ENCODE measurements around the gene CFAP70. TPM values are rescaled to one million over a fixed set of nuclear protein-coding genes. Genes with fewer than 3 reads are reported as not detected.

CFAP70 gene
- polyA plus RNA-seq, 1 donor: 2.3 TPM

DNA sequence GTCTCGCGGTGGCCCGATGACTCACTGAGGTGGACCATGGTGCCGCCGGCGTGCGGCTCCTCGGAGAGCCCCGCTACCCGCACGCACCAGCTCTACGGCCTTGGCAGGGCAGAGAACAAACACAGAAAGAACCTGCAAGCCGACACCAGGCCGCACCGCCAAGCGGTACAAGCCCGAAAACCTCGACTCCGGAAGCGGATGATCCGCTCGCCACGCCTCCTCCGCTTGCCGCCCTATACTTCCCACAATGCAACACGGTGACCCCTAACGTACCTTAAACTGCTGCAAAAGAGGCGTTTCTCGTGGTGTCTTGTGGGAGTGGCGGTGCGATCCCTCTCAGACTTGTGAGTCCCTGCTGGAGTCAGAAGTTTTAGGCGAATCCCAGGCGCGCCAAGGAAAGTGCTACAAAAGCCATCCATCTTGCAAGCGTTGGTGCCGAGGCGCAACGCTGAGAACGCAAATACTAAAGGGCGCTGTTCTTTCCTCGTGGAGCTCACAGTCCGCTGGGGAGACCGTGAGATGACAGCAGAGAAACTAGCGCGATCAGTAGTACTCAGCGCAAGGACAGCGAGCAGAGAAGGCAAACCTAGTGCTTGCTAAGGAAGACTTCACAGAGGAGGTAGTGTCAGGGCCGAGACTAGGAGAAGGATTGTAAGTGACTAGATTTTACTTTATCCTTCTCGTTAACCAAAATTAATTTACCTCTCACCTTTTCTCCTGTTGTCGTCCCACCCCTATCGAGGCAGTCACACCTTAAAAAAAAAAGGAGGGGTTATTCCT lies 106.0 kb downstream of the CFAP70 start, which contains the start of gene MRPS16:
Gene MRPS16 (minus strand): TSS at position 200 of the 780 bp plus-strand sequence. CDS start 162 bp downstream, at position 38.
- DNase-seq (ENCODE audit: low read depth): peak; percentile 96

DNA sequence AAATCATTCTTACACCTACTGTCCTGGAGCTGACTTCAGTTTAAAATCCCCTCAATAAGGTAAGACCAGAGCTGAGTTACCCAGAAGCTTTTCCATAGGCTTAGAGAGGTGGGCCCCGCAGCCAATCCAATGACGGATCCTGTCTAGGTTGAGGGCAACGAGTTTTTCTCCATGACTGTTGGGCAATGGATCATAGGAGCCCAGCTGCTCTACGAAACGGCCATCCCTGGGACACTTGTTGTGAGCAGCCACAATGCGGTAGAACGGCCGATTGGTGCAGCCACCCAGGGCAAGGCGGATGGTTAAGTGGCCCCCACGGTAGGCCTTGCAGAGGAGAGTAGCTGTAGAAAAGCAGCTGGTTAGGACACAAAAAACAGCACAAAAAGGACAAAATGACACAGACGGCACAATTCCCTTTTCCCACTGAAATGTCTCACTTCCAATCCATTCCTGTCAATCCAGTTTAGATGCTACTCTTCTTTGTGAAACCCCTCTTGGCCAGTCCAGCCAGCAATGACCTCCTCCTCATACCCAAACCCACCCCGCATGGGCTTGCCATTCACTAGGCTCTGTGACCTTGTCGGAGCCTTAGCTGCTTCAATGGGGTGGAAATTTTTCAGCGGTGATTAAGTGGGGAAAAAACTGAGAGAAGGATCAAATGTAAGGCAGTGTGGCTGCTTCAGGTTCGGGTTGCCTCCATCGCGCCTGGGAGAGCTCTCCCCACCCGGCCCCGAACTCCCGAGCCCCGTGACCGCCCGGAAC lies 106.8 kb downstream of the CFAP70 start:
- no peak for DNase-seq (ENCODE audit: low read depth)

DNA sequence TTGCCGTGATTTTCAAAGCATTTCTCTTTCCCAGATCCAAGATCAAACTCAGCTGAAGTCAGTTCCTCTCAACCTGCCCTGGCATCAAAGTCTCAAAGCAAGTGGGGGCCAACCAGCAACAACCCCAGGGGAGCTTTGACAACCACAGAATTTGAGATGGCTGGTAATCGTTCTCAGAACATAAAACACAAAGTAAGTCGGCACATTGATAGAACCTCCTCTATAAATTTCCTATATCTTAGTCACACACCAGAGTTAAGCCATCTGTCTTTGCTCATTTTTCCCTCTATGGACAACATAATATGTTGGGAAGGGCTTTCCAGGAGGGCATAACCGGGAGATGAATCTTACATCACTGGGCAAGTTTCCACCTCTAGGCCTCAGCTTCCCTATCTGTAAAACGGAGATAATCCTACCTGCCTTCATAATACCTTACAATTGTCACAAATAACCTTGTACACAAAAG lies 110.4 kb downstream of the CFAP70 start:
- DNase-seq (ENCODE audit: low read depth): no peak

DNA sequence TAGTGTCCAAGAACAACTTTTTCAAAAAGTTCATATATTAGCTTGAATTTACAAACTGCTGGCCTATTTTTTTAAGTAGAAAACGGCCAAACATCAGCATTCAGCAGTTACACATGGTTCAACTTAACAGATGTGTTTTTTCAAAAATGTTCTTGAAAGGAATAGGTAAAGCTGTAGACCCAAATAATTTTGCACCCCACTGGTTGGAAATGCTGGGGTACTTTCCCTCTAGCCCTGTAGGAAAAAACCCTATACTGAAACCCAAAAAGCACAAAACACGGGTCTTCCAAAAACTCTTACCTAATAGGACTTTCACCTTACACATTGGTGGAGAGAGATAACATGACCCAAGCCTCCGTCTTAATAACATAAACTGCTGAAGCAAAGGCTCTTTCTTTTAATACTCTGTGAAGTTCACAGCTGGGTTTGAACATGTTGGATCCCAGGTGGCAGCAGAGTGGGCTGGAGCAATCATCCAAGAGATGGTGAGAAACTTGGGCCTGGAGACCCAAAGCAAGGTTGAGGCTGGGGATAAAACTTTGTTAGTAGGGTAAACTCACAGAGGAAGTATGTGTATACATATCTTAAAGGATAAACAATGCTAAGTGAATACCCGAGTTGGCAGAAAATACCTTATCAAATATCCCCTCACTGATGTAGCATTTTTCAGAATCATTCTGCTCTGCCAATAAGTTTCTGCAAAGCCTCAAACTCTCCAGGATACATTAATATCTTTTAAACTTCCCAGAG lies 111.0 kb downstream of the CFAP70 start:
- no peak for DNase-seq (ENCODE audit: low read depth)

DNA sequence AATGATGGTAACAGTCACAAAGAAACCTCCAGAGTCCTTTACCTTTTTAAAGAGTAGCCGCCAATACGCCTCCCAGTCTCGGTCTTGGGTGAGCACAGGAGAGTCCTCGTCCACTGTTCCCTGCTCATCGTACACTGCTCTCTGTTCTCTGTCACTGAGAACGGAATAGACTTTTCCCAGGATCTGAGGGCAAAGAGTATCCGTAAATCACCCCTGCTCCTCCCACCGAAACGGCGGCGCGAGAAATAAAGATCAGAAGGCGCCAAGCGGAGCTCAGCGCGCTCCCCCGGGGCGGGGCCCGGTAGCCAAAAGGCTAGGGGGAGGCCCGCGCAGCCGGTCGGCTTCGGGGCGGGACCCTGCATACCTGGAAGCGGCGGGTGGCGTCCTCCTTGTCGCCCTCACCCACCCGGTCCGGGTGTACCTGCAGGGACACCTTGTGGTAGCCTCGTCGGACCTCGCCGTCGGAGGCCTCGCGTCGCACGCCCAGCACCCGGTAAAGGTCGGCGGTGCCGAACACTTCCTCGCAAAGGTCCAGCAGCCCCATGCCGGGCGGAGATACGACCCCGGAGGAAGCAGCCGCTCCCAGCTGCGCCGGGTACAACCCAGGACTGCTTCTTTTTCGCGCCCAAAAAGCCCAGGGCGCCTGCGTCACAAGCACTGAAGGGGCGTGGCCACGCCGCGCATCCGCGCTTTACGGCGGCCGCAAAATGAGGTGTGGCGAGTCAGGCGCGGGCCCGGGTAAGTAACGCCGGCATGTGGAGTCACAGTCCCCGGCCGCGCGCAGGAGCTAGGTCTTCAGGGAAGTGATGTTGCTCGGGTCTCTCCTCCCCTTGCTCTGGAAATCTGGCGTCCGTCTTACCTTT lies 111.8 kb downstream of the CFAP70 start, which contains the start of gene DNAJC9:
Gene DNAJC9 (minus strand): TSS at position 610 of the 863 bp plus-strand sequence. CDS start 66 bp downstream, at position 544.
- peak; percentile 81 for DNase-seq (ENCODE audit: low read depth)

GRCh38 chr10:73246322-73246645 lies 112.4 kb downstream of the CFAP70 start:
- no peak for DNase-seq (ENCODE audit: low read depth)

GRCh38 chr10:73244866-73245477 lies 113.7 kb downstream of the CFAP70 start:
- no peak for DNase-seq (ENCODE audit: low read depth)

DNA sequence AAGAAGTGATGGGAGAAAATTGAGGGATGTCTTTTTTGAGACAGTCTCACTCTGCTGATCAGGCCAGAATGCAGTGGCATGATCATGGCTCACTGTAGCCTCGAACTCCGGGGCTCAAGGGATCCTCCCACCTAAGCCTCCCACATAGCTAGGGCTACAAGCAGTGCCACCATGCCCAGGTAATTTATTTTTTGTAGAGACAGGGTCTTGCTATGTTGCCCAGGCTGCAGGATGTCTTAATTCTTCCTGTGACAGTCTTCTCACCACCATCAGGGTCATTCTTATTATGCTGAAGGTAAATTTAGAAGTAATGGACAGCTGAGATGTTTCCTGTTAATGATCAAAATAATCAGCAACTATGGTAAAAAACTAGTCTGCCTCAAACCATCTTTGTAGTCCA lies 118.8 kb downstream of the CFAP70 start:
- no peak for DNase-seq (ENCODE audit: low read depth)

DNA sequence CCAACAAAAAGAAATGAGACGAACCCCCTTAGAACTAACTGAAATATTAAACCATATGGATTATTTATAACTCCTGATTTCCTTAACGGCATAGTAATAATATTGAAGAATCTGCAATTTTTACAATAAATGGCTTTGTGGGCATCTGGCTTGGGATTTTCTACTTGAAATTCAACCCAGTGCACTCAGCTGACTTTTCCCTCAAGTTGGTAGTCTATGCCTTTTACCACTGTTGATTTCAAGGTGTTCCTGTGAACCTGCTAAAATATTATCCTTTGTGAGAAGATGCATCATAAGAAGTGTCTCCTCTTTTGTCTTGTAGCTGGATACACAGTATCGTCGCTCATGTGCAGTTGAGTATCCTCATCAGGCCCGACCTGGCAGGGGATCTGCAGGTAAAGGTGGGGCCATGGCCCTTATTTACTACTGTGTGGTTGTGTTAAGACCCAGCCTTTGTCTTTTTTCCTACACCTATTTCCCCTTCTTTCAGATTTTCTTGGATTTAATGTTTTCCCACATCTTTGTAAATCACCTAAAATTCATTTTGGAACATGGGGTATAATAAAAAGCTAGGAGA lies 119.6 kb downstream of the CFAP70 start:
- DNase-seq (ENCODE audit: low read depth): no peak

DNA sequence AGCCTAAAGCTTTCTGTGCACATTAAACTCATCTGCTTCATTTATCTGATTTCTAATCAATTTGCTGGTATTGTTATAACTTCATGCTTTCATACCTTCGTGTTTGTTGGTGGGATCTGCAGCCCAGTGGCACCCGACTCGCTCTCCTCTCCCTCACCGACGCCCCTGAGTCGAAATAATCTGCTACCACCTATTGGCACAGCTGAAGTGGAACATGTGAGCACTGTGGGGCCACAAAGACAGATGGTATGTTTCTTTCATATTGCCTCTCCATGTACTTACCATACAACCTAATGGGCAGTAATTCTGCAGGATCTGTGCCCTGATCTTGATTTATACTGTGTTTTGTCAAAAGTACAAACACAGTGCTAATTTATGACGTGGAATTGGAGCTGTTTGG lies 124.0 kb downstream of the CFAP70 start:
- no peak for DNase-seq (ENCODE audit: low read depth)

- no peak for DNase-seq (ENCODE audit: low read depth)
Observed at GRCh38 chr10:73233883-73234282, 124.8 kb downstream of the CFAP70 start.

DNA sequence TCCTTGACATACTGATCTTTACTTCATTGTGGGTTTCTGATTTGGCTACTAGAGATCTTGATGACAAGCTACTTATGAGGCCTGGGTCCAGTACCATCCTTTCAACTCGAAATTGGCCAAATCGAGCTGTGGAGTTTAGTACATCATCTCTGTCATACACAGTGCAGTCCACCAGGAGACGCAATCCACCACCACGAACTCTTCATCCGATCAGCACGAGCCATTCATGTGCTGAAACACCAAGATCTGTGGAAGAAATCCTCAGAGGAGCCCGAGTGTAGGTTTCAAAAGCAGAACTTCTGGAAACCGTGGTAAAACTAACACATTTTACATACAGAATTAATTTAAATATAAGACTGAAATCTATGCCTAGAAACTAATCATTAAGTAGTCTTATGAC lies 125.8 kb downstream of the CFAP70 start:
- no peak for DNase-seq (ENCODE audit: low read depth)

- DNase-seq (ENCODE audit: low read depth): no peak
Observed at GRCh38 chr10:73229567-73229966, 129.1 kb downstream of the CFAP70 start.

- no peak for DNase-seq (ENCODE audit: low read depth)
Observed at GRCh38 chr10:73228247-73228646, 130.4 kb downstream of the CFAP70 start.

DNA sequence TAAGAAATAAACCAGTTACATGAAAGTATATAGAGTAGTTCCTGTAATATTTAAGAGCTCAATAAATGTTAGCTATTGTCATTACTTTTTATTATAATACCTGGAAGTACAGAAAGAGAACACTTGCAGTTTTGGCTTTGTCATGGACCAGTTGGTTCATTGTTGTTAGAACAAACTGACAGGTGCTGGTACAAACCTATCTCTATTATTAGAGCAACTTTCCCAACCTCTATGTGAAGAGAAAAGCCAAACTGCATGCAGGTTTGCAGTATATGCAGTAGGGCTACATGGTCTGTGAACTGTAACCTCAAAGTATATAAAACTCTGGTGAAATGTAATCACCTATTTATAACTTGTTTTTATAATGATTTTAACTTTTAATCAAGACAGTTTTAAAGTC lies 132.0 kb downstream of the CFAP70 start:
- DNase-seq (ENCODE audit: low read depth): no peak

DNA sequence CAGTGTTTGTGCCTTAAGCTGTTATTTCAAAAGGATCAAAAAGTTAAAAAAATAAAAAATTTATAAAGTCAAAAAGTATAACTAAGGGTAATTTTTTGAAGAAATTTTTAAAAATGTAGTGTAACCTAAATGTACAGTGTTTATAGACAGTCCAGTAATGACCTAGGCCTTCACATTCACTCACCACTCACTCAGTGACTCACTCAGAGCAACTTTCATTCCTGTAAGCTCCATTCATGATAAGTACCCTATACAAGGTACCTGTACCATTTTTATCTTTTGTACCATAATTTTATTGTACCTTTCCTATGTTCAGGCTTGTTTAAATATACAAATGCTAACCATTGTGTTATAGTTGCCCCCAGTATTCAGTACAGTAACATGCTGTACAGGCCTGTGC lies 133.1 kb downstream of the CFAP70 start:
- no peak for DNase-seq (ENCODE audit: low read depth)

- DNase-seq (ENCODE audit: low read depth): no peak
Observed at GRCh38 chr10:73220989-73221388, 137.7 kb downstream of the CFAP70 start.

- DNase-seq (ENCODE audit: low read depth): no peak
Observed at GRCh38 chr10:73219384-73219783, 139.3 kb downstream of the CFAP70 start.

DNA sequence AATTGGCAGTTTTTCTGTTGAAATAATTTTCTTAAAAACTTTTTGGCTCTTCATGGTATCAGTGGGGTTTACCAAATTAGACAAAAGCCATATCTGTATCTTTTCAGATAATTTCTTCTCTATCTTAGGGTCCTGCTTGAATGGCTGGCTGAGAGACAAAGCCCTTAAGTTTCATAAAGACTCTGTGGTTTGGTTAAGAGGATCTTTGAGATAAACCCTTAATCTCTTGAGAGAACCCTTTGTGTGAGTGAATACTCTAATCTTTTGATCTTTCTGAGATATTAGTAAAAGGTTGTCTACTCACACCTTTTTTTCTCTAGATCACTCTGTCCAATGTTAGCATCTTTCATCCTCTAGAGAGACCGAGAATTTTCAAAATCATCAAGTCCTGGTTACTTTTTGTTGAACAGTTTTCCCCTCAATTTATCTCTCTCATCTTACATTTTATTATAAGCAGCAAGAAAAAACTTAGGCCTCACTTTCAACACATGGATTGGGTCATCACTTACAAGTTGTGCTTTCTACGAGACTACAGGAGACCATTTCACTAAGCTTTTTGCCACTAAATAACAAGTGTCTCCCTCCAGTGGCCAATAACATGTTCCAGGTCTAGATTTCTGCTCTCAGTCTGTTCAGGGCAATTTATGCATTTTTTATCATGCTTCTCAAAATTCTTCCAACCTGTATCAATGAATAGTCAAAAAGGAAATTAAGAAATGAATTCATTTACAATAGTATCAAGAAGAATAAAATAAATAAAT lies 140.1 kb downstream of the CFAP70 start:
- no peak for DNase-seq (ENCODE audit: low read depth)

DNA sequence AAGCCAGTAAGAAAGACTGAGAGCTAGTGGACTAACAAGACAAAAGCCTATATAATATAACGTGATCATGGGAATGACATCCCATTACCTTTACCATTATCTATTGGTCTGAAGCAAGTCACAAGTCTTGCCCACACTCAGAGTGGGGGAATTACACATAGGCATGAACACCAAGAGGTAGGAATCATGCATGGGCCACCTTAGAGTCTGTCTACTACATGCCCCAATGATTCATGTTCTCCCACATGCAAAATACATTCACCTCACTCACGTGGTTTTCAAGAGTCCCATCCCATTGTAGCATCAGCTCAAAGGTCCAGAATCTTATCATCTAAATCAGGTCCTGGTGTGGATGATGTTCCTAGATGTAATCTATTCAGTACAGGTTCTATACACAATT lies 141.0 kb downstream of the CFAP70 start:
- no peak for DNase-seq (ENCODE audit: low read depth)
